ENCODE measurements around the gene PKP2. TPM values are rescaled to one million over a fixed set of nuclear protein-coding genes. Genes with fewer than 3 reads are reported as not detected.
A peak's percentile ranks its signal among the peaks of the same experiment; 100 is the strongest.

PKP2 gene
- polyA plus RNA-seq, 4 donors, result 20.5 to 24.6 (median 22.2) TPM

GRCh38 chr12:32821293-32821692 lies 75.3 kb downstream of the PKP2 start:
- DNase-seq (ENCODE audit: low read depth in 4 of 4, low spot score in 3 of 4), result no peak

- no peak for DNase-seq (ENCODE audit: low read depth in 4 of 4, low spot score in 3 of 4)
These were observed 76.1 kb downstream of the PKP2 start for GRCh38 chr12:32820376-32820931.

GRCh38 chr12:32819424-32819823 lies 77.2 kb downstream of the PKP2 start:
- DNase-seq (ENCODE audit: low read depth in 4 of 4, low spot score in 3 of 4), result no peak

GRCh38 chr12:32811686-32812392 lies 84.7 kb downstream of the PKP2 start:
- DNase-seq (ENCODE audit: low read depth in 4 of 4, low spot score in 3 of 4), result no peak

GRCh38 chr12:32809846-32810245 lies 86.7 kb downstream of the PKP2 start:
- no peak for DNase-seq (ENCODE audit: low read depth in 4 of 4, low spot score in 3 of 4)

- no peak for DNase-seq (ENCODE audit: low read depth in 4 of 4, low spot score in 3 of 4)
These were observed 87.4 kb downstream of the PKP2 start for GRCh38 chr12:32809196-32809595.

- no peak for DNase-seq (ENCODE audit: low read depth in 4 of 4, low spot score in 3 of 4)
These were observed 92.3 kb downstream of the PKP2 start for GRCh38 chr12:32804301-32804700.

- no peak for DNase-seq (ENCODE audit: low read depth in 4 of 4, low spot score in 3 of 4)
These were observed 95.2 kb downstream of the PKP2 start for GRCh38 chr12:32801269-32801980.

GRCh38 chr12:32794281-32794680 lies 102.3 kb downstream of the PKP2 start:
- no peak for DNase-seq (ENCODE audit: low read depth in 4 of 4, low spot score in 3 of 4)

- DNase-seq (ENCODE audit: low read depth in 4 of 4, low spot score in 3 of 4), result no peak
These were observed 106.7 kb downstream of the PKP2 start for GRCh38 chr12:32789916-32790315.

GRCh38 chr12:32789446-32789845 lies 107.1 kb downstream of the PKP2 start:
- DNase-seq (ENCODE audit: low read depth in 4 of 4, low spot score in 3 of 4), result no peak

GRCh38 chr12:32788405-32788804 lies 108.2 kb downstream of the PKP2 start:
- DNase-seq (ENCODE audit: low read depth in 4 of 4, low spot score in 3 of 4), result no peak

- DNase-seq (ENCODE audit: low read depth in 4 of 4, low spot score in 3 of 4), result no peak
These were observed 111.0 kb downstream of the PKP2 start for GRCh38 chr12:32785557-32785956.

GRCh38 chr12:32783029-32783428 lies 113.5 kb downstream of the PKP2 start:
- no peak for DNase-seq (ENCODE audit: low read depth in 4 of 4, low spot score in 3 of 4)

- peak in 2 of 4 donors; percentile 8 to 31 for DNase-seq (ENCODE audit: low read depth in 4 of 4, low spot score in 3 of 4)
These were observed 116.5 kb downstream of the PKP2 start for GRCh38 chr12:32780071-32780470.

GRCh38 chr12:32777691-32778175 lies 118.8 kb downstream of the PKP2 start:
- no peak for DNase-seq (ENCODE audit: low read depth in 4 of 4, low spot score in 3 of 4)

- DNase-seq (ENCODE audit: low read depth in 4 of 4, low spot score in 3 of 4), result no peak
These were observed 119.4 kb downstream of the PKP2 start for GRCh38 chr12:32777159-32777558.

GRCh38 chr12:32776258-32776657 lies 120.3 kb downstream of the PKP2 start:
- no peak for DNase-seq (ENCODE audit: low read depth in 4 of 4, low spot score in 3 of 4)

- DNase-seq (ENCODE audit: low read depth in 4 of 4, low spot score in 3 of 4), result no peak
These were observed 122.9 kb downstream of the PKP2 start for GRCh38 chr12:32773691-32774090.

- no peak for DNase-seq (ENCODE audit: low read depth in 4 of 4, low spot score in 3 of 4)
These were observed 126.4 kb downstream of the PKP2 start for GRCh38 chr12:32770141-32770540.

GRCh38 chr12:32768518-32768917 lies 128.1 kb downstream of the PKP2 start:
- no peak for DNase-seq (ENCODE audit: low read depth in 4 of 4, low spot score in 3 of 4)

- no peak for DNase-seq (ENCODE audit: low read depth in 4 of 4, low spot score in 3 of 4)
These were observed 130.7 kb downstream of the PKP2 start for GRCh38 chr12:32765906-32766305.
